ENCODE data around the gene MT2A.

DNA sequence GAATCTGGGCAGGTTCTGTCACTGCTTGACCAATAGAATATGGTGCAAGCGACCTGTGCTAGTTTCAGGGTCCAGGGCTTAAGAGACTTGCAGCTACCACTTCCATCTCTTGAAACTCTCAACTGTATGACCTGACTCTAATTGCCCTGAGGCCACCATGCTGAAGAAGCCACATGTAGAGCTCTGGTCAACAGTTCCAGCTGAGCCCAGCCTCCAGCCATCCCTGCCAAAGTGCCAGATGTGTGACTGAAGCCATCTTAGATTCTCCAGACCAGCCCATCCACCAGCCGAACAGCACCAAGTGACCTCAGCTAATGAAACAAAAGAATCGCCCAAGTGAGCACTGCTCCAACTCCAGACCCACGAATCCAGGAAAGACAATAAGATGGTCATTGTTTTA lies 3.4 kb upstream of the MT2A start:
- TF ChIP-seq, protein P1, sequence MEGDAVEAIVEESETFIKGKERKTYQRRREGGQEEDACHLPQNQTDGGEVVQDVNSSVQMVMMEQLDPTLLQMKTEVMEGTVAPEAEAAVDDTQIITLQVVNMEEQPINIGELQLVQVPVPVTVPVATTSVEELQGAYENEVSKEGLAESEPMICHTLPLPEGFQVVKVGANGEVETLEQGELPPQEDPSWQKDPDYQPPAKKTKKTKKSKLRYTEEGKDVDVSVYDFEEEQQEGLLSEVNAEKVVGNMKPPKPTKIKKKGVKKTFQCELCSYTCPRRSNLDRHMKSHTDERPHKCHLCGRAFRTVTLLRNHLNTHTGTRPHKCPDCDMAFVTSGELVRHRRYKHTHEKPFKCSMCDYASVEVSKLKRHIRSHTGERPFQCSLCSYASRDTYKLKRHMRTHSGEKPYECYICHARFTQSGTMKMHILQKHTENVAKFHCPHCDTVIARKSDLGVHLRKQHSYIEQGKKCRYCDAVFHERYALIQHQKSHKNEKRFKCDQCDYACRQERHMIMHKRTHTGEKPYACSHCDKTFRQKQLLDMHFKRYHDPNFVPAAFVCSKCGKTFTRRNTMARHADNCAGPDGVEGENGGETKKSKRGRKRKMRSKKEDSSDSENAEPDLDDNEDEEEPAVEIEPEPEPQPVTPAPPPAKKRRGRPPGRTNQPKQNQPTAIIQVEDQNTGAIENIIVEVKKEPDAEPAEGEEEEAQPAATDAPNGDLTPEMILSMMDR (IDR thresholded peaks at IDR 0.05) = no peak
- no peak for TF ChIP-seq EZH2 (IDR thresholded peaks at IDR 0.05; ENCODE audit: borderline replicate concordance, insufficient read depth, low read depth, low read length, poor library complexity, severe bottlenecking)
